ENCODE results near the gene CDKN1C.

Gene CDKN1C

GRCh38 chr11:2837651-2838050 is 47.9 kb downstream of the CDKN1C start:
- Histone ChIP-seq H3K27ac (replicated peaks) (no peak overlapping the region), H3K27me3 (ENCODE audit: insufficient read depth, poor library complexity, severe bottlenecking) (no peaks in the 10 kb centered on the region), H3K4me3 (replicated peaks; ENCODE audit: insufficient read depth, low read length) (no peak overlapping the region)
- DNase-seq (ENCODE audit: low read depth in 1 of 2, low spot score in 1 of 2) = no peak
- TF ChIP-seq REST (IDR thresholded peaks at IDR 0.05; ENCODE audit: insufficient replicate concordance, low read depth) = no peak
- no peak for TF ChIP-seq SPI1 (IDR thresholded peaks at IDR 0.05; ENCODE audit: borderline replicate concordance, low read depth)
- TF ChIP-seq CTCF (IDR thresholded peaks at IDR 0.05; ENCODE audit: insufficient read depth, low read length) = no peak
- TF ChIP-seq GABPA (IDR thresholded peaks at IDR 0.05; ENCODE audit: low read depth) = no peak

GRCh38 chr11:2837096-2837601 is 48.4 kb downstream of the CDKN1C start:
- no peak for TF ChIP-seq POLR2AphosphoS5 (IDR thresholded peaks at IDR 0.05; ENCODE audit: low read depth)
- no peak for TF ChIP-seq CTCF (IDR thresholded peaks at IDR 0.05; ENCODE audit: insufficient read depth, low read length)
- no peak for TF ChIP-seq GABPA (IDR thresholded peaks at IDR 0.05; ENCODE audit: low read depth)
- no peak for TF ChIP-seq REST (IDR thresholded peaks at IDR 0.05; ENCODE audit: insufficient replicate concordance, low read depth)
- no peak for TF ChIP-seq SPI1 (IDR thresholded peaks at IDR 0.05; ENCODE audit: borderline replicate concordance, low read depth)
- Histone ChIP-seq H3K27me3 (ENCODE audit: insufficient read depth, poor library complexity, severe bottlenecking) (no peaks in the 10 kb centered on the region), H3K4me3 (replicated peaks; ENCODE audit: insufficient read depth, low read length) (no peak overlapping the region), H3K27ac (replicated peaks) (no peak overlapping the region)
- no peak for DNase-seq (ENCODE audit: low read depth in 1 of 2, low spot score in 1 of 2)

- no peak for DNase-seq (ENCODE audit: low read depth in 1 of 2, low spot score in 1 of 2)
- Histone ChIP-seq H3K27me3 (ENCODE audit: insufficient read depth, poor library complexity, severe bottlenecking) (no peaks in the 10 kb centered on the region), H3K4me3 (replicated peaks; ENCODE audit: insufficient read depth, low read length) (no peak overlapping the region), H3K27ac (replicated peaks) (no peak overlapping the region)
- no peak for TF ChIP-seq REST (IDR thresholded peaks at IDR 0.05; ENCODE audit: insufficient replicate concordance, low read depth)
- TF ChIP-seq GABPA (IDR thresholded peaks at IDR 0.05; ENCODE audit: low read depth) = no peak
- TF ChIP-seq CTCF (IDR thresholded peaks at IDR 0.05; ENCODE audit: insufficient read depth, low read length) = no peak
- TF ChIP-seq SPI1 (IDR thresholded peaks at IDR 0.05; ENCODE audit: borderline replicate concordance, low read depth) = no peak
- TF ChIP-seq POLR2AphosphoS5 (IDR thresholded peaks at IDR 0.05; ENCODE audit: low read depth) = no peak
Measured at GRCh38 chr11:2836315-2837095, 49.1 kb downstream of the CDKN1C start.
